Brain pericyte (primary cell): ENCODE data around the gene KIAA0232.
"Not testable (repeated sequence)": the region's sequence is repeated elsewhere in the genome, so short reads cannot be mapped to it uniquely, and the experiment has no call there.

ENCODE experiments used
- DNase-seq: peaks from one replicate; pipeline ENCODE4 v3.0.0-alpha.2; 2012; ENCODE audit warnings: low read depth, low spot score

The KIAA0232 gene

GRCh38 chr4:6755088-6755753 lies 27.3 kb upstream of the KIAA0232 start:
- no peak for DNase-seq

DNA sequence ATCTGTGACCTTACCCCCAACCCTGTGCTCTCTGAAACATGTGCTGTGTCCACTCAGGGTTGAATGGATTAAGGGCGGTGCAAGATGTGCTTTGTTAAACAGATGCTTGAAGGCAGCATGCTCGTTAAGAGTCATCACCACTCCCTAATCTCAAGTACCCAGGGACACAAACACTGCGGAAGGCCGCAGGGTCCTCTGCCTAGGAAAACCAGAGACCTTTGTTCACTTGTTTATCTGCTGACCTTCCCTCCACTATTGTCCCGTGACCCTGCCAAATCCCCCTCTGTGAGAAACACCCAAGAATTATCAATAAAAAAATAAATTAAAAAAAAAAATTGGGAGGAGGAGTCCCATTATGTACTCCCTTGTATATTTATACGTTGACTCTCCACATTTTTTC lies 26.2 kb upstream of the KIAA0232 start:
- DNase-seq, result not testable (repeated sequence)

DNA sequence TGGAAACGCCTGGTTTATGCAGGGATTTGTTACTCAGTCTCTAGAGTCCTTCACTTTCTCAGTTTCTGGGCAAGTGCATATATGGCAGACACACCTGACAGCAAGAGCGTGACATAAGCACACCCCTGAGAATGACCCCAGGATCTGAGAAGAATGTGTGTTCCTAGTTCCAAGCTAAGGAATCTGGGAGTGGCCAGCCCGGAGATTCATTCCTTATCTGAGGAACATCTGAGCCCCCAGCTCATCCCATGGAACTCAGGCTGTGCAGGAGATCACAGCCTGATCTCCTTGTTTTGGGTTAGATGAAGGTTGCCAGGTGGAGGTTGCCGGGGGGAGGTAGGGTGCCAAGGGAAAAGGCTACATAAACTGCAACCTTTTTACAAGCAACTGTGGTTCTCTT lies 23.8 kb upstream of the KIAA0232 start:
- no peak for DNase-seq

GRCh38 chr4:6760865-6761264 lies 21.7 kb upstream of the KIAA0232 start:
- no peak for DNase-seq

GRCh38 chr4:6761649-6762615 lies 20.6 kb upstream of the KIAA0232 start:
- no peak for DNase-seq

DNA sequence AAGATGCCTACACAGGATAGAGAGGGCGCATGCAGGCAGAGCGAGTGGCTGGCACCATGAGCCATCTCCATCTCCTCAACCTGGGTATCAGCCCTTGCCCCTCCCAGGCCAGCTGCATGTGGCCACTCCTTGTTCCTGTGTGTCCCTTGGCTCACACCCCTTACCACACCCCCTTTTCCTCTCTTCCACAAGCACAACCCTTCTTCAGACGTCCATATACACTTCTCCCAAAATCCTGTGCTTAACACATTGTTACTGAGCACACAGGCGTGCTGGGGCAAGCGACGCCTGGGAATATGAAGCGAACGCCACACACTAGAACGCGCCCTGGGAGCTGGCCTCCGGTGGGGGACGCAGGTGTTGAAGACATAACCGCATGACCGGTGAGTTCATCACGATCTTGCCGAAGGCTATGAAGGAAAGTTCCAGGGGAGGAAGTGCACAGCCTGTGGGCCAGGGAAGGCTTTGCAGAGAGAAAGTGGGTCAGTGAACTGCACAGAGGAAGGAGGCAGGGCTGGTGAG lies 19.1 kb upstream of the KIAA0232 start:
- no peak for DNase-seq

- DNase-seq, result no peak
Measured at GRCh38 chr4:6764976-6765620, 17.4 kb upstream of the KIAA0232 start.

DNA sequence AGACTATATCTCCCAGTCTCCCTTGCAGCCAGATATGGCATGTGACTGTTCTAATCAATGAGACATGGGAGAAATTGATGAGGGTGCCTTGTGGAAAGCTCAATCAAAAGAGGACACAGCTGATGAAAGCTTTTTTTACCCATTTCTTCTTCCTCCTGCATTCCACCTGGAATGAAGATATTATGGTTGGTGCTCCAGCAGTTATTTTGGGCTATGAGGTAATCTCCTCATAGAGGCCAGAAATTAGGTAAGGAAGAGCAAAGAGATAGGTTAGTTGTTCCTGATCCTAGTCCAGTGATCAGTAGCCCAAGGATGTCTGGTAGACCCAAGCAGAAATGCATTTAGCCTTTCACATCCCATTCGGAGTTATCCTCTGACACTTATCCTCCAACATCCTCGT lies 16.8 kb upstream of the KIAA0232 start:
- no peak for DNase-seq

GRCh38 chr4:6767386-6767747 lies 15.2 kb upstream of the KIAA0232 start:
- DNase-seq, result no peak

DNA sequence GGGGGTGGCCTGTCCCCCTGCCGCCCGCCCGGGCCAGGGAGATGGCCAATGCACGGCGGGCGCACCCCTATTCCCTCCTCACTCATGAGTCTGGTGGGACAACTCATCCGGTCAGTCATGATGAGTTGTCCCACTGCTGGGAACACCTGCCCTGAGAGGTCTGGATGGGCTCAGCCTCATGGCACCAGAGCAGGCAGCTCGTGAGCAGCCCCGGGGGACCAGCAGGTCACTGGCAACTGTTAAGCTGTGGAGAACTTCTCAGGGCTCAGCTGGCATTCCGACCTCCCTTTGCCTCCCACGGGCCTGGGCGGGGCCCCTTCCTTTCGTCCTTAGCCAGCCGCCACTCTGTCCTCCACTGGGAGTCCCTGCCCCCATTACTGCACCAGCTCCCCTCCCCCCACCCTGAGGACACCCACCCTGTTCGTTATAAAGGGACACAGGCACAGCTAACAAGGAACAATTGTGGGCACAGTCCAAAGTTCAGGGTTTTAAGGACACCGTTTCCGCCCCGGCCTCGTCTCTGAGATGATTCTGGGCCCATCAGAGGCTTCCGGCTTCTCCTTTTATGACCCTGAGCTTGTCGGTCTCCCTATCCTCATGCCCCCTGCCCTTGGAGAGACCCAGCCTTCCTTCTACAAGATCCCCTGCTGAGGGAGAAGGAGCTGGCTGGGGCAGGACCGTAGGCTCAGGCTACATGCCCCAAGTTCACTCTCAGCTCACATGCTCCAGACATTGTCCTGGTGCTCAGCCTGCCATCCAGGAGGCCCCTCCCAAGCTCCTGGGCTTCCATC lies 14.6 kb upstream of the KIAA0232 start:
- no peak for DNase-seq

- no peak for DNase-seq
Measured at GRCh38 chr4:6768539-6768905, 14.0 kb upstream of the KIAA0232 start.

- DNase-seq, result no peak
Measured at GRCh38 chr4:6769233-6769988, 13.1 kb upstream of the KIAA0232 start.

- DNase-seq, result no peak
Measured at GRCh38 chr4:6769989-6770420, 12.5 kb upstream of the KIAA0232 start.

GRCh38 chr4:6770581-6771228 lies 11.8 kb upstream of the KIAA0232 start:
- DNase-seq, result no peak

DNA sequence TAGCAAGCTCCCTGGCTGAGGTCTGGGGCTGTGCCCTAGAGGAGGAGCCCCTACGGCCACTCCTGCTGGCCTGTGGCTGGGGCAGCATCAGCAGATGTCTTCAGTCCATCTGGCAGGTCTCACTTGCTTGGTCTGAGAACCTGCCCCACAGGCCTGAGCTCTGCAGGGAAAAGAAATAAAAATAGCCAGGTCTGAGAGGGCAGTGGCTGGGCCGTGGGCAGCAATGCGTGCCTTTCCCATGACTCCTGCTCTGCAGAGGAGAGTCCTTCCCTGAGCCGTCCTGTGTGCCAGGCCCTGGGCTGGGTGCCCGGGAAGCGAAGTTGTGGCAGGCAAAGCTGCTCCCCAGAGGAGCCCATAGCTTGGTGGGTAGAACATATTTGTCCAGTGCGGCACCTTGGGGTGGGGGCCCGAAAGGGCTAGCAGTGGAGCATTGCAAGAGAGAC lies 11.3 kb upstream of the KIAA0232 start:
- DNase-seq, result no peak

DNA sequence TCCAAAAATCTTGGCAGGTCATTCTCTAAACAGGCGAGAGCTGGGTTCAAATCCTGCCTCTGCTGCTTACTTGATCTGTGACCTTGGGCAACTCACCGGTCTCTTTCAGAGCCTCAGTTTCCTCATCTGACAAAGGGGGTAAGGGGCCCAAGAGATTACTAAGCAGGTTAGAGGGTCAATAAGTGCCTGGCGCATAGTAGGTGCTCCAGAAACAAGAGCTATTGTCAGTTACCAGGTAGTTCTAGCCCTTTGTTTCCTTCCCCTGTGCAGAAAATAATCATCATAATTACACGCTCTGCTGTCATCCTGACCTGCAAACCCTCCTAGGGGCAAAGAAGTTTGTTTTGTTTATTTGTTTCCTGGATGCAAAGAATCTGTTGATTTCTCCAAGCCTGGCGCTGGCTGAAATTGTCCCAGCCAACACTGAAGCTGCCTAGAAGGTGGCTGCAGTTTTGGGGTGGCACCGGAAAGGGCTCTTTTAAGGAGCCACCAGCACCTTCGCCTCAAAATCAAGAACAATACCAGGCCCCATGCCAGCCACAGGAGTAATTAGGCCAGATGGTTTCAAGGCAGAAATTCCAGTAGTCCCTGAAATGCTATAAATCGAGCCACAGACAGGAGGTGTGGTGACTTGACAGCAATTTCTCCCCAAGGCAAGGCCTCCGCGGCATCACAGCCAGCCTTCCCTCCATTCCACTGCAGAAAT lies 10.2 kb upstream of the KIAA0232 start:
- no peak for DNase-seq

DNA sequence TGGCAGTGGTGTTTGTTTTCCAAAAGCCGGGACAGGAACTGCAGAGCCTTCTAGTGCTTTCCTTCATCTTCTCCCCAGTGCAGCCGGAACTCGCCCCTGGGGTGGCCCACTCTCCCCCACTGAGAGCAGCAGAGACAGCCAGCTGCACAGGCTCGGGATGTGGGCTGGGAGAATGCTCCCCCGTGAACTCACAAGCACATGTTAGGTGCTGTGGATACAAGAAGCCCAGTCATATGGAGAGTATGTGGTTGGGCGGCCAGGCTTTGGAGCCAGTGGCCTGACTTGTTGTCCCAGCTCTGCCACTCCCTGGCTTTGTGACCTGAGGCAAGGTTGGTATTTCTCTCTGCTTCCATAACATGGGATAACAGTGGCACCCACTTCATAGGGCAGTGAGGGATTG lies 9.4 kb upstream of the KIAA0232 start:
- DNase-seq, result peak; percentile 37

GRCh38 chr4:6773616-6774540 lies 8.6 kb upstream of the KIAA0232 start:
- DNase-seq, result no peak
